NCI-H128 (cell line): ENCODE measurements around the gene FN3KRP.

Source experiments
- DNase-seq: peaks from one replicate; lab custom pipeline; 2025; ENCODE audit not compliant: unreplicated experiment; lab: John Stamatoyannopoulos, UW

Gene FN3KRP

DNA sequence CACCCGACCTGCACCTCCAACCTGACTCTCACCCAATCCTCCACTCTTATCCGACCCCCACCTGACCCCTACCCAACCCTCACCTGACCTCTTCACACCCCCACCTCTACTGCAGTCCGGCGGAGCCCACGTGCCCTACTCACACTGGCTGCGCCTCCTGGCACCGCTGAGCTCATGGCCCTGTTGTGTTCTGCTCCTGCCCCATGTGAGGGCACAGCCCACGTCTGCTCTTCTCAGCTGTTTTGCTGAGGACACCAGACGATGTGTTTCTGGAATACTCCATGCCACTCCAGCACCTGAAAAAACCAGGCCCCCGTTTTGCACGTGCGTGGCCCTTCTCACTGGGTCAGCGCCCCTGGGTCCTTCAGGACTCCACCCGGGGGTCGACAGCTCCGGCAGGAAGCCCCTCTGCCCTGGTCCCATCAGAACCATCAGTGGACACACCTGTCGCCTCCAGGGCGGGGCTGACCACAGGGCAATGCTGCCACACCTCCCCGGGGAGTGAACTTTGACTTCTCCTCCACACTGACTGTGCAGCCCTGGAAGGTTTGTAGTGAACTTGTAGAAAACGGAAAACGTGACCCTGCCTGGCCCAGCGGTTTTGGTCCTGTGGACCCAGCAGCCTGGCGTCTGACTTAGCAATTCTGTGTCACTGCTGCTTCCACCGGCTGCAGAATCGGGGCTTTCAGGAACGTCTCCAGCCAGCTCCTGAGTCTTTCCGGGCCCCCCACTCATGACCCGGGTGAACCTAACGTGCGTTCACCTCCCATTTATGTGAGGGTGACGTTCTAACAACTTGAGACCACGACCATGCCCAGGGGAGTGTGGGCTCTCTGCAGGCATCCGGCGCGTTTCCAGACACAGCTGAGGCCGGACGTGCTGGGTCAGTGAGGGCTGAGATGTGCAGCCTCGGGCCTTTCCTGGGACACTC is 12.3 kb upstream of the FN3KRP start:
- DNase-seq = no peak

DNA sequence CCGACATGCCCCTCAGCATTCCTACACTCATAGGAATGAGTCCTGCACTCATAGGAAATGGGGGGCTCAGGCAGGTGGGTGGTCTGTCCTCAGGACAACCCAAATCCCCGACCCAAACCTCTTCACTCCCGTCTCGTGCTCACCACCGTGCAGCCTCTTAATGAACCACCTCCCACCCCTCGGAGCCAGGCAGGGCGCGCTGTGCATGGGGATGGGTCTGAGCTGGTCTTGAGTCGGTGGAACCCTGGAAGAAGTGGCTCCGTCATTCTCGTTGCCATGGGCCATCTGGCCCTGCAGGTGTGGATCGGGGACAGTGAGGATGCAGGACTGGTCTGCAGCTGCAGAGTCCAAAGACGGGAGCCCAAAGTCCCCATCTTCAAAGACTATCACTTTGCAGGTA is 11.6 kb upstream of the FN3KRP start:
- no peak for DNase-seq

DNA sequence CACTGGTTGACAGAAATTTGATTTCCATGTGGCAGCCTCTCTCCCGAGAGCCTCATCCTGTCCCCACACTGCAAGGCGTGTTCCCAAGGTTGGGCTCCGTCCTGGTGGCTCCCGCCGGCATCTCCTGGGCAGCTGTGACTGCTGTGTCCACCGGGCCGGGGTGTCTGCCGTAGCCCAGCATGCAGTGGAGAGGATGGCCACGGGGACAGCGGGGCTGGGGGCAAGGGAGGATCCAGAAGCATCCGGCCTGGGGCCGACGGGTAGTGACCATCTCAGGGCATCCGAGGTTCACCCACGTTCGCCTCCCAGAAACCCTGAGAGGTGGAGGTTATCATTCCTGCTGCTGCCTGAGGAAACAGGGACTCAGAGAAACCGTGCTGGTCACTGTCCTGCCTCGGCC is 10.8 kb upstream of the FN3KRP start:
- DNase-seq = no peak

DNA sequence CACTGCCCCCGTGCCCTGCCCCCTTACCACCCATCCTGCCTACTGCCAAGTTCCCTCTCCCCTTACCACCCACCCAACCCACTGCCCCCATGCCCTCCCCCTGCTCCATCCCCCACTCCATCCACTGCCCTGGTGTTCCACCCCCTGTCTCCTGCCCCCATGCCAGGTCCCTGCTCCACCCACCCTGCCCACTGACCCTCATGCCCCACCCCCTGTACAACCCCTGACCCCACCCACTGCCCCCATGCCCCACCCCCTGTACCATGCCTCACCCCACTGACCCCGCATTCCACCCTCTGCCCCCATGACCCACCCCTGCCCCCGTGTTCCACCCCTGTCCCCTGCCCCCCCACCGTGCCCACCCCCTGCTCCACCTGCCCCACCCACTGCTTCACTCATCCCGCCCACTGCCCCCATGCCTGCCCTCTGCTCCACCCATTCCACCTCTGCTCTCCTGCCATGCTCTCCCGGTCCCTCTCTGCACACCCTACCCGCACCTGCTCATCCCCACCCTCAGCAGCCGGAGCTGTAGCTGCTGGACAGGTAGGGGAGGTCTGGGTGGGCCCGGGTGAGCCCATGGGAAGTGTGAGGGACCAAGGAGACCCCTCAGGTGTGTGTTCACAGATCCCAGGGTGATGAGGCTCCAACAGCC is 7.4 kb upstream of the FN3KRP start:
- DNase-seq = no peak

DNA sequence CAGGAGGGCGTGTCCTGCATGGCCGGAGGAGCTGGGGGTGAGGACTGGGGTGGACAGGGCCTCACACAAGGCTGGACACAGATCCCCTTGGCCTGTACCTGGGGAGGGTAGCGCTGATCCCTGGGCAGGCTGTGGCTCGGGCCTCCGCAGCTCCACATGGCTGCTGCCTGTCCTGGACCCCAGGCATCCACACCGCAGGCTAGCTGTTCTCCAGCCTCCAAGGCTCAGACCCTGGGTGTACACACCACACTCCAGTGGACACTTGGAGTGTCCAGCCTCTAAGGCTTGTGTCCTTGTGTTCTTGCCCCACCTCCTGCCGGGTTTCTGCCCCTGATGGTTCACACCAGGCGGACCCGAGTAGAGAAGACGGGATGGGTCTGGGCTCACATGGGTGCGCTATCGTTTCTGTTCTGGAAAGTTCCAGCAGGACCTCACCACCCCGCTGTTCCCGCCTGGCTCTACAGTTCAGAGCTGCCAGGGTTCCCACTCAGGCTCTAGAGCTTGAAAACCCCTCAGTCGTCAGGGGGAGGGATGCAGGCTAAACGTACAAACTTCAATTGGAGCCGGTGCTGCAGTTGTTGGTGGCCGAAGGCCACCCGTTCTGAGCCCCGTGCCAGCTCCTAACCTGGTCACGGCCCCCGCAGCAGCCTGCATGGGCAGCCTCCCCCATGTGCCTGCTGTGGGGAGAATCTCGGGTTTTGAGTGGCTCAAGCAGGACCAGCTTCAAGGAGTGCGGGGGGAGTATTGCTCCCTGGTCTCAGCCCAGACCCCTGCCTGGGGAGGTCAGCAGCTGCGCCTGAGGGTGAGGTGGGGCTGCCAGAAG is 6.6 kb upstream of the FN3KRP start:
- DNase-seq = no peak

DNA sequence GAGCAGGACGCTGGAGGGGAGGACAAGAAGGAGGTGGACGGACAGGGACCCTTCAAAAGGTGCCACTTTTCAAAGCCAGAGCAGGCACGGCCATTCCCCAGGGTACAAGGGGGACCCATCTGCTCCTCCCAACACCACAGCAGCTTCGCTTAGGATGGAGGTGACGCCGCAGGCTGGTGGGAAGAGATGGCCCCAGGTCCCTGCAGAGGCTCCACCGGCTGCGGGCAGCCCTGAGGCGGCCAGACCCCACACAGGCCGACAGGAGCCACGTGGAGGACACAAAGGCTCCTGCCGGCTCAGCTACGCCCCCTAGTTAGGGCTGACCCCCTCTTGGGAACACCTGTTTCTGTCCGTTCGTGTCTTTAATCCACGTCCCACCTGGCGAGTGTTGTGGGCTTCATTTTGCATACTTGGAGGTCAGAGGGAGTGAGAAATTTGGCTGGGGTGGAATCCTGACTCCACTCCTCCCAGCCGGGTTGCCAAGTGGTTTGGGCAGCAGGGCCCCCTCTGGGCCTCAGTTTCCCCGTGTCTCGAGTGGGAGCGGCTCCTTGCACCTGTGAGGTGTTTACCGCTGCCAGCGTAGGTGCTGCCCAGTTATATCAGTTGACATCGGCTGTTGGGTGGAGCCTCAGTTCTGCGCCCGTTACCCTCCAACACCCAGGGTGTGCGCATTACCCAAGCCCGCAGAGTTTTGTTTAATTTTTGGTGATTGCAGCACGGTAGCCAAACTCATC is 5.8 kb upstream of the FN3KRP start:
- no peak for DNase-seq

DNA sequence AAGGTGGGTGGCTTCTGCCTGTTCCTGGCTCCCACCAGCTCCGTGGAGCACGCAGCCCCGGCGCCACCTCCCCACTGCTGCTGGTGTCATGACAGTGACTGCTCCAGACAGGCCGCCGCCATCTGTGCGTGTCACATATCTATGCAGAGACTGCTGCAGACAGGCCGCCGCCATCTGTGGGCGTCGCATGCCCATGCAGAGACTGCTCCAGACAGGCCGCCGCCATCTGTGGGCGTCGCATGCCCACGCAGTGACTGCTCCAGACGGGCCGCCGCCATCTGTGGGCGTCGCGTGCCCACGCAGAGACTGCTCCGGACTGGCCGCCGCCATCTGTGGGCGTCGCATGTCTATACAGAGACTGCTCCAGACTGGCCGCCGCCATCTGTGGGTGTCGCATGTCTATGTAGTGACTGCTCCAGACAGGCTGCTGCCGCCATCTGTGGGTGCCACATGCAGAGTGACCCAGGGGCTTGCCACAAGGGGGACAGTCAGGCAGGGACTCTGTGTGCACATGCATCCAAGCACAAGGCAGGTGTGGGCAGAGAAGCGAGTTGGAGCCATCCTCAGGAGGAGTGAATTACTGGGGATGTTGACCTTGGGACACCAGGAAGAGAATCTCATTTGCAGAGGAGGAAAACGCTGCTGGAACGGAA is 3.3 kb upstream of the FN3KRP start:
- DNase-seq = no peak

DNA sequence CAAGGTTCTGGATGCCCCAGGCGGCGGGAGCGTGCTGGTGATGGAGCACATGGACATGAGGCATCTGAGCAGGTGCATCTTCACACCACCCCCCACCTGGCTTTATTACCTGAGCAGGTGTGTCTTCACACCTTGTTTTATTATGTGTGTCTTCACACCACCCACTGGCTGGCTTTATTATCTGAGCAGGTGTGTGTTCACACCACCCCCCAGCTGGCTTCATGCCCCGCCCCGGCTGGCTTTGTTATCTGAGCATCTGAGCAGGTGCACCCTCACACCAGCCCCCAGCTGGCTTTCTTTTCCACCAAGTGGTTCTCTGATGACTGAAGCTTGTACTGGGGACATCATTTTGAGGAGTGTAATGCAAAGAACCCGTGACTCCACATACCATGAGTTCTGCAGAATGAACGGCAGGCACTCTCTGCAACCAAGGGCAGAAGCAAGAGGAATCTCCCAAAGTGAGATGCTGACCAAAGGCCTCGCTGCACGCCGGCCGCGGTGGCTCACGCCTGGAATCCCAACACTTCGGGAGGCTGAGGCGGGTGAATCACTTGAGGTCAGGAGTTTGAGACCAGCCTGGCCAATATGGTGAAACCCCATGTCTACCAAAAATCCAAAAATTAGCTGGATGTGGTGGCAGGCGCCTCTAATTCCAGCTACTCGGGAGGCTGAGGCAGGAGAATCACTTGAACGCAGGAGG is 2.6 kb downstream of the FN3KRP start:
- no peak for DNase-seq

DNA sequence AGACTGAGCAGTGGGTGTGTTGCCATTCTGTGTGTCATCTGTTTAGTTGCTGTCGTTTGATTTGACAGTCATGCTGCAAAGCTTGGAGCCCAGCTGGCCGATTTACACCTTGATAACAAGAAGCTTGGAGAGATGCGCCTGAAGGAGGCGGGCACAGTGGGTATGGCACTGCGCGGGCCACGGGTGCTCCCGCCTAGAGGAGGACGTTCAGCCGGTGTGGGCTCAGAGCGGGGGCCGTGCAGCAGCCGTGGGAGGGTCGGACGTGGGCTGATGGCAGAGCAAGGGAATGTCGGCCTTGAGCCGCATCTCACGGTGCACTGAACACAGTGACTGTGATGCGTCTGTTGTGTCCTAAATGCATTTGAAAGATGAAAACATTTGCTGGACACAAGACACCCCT is 3.7 kb downstream of the FN3KRP start:
- no peak for DNase-seq

DNA sequence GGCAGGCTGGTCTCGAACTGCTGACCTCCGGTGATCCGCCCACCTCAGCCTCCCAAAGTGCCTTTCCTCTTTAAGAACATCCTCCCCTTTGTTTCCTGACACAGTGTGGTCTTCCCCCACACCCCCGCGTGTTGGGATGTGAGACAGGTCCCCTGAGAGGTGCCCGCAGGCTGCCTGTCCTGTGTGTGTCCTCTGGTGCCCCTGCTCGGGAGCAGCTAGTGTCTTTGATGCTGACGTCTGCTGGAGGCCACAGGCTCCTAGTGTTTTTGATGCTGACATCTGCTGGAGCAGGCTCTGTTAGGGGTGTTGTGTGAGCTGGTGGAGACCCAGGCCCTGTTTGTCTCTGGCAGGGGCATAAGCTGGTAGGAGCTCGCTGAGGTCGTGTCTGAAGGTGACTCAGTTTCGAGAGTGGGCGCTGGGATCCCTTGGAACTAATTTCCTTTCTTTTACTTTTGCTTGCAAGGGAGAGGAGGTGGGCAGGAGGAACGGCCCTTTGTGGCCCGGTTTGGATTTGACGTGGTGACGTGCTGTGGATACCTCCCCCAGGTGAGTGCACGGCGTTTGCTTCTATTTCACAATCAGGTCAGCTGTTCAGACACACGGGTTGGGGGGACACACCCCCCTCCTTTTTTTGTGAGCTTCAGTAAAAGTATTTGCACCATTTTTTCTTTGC is 6.0 kb downstream of the FN3KRP start:
- no peak for DNase-seq

DNA sequence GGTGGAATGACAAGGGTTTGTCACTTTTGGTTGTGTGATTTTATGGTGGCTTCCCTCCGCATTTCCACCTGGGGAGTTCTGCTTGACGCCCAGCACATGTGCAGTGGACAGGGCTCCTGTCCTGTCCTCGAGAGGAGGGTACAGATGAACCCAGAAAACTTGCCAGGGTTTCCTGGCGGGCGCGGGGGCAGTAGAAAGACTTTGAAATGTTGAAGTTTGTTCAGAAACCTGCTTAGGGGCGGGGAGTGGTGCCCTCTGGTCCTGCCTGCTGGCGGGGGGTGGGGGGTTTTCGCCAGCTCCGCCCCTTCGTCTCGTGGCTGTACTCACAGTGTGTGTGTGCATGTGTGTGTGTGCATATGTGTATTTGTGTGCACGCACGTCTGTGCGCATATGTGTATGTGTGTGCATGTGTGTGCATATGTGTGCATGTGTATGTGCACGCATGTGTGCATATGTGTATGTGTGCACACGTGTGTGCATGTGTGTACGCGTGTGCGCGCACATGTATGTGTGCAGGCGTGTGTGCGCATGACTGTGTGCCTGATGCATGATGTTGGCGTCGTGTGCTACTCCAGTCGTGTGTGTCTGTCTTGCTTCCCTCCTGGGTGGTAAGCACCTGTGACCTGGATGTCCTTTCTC is 6.8 kb downstream of the FN3KRP start:
- DNase-seq = no peak

DNA sequence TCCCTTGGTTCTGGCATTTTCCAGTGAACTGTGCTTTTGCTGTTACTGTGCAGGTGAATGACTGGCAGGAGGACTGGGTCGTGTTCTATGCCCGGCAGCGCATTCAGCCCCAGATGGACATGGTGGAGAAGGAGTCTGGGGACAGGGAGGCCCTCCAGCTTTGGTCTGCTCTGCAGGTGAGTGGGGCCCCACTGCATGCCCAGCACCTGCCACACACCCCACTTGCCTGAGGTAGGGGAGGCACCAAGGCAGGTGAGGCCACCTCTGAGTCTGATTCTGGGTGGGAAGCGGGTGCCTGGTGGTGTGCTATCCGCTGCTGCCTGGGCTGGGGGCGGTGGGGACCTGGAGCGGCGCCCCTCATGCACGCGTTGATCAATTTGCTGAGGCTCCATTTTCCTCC is 9.9 kb downstream of the FN3KRP start:
- DNase-seq = no peak

DNA sequence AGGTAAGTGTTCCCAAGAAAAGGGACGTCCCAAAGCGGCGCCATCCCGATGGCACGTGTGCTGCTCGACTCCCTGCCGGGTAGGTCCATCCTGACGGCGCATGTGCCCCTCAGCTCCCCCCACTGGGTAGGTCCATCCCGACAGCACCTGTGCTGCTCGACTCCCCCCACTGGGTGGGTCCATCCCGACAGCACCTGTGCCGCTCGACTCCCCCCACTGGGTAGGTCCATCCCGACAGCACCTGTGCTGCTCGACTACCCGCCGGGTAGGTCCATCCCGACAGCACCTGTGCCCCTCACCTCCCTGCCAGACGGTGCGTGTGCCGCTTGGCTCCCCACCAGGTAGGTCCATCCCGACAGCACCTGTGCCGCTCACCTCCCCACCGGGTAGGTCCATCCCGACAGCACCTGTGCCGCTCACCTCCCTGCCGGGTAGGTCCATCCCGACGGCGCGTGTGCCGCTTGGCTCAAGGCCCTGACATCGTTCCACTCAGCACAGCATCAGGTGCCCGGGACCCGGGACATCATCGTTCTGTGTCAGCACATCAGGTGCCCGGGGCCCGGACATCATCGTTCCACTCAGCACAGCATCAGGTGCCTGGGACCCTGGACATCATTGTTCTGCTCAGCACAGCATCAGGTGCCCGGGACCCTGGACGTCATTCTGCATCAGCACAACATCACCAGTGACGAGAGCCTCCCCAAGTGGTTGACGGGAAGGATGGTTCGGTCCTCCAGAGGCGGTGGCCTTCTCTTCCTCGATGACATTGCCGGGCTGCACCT is 13.2 kb downstream of the FN3KRP start:
- no peak for DNase-seq

DNA sequence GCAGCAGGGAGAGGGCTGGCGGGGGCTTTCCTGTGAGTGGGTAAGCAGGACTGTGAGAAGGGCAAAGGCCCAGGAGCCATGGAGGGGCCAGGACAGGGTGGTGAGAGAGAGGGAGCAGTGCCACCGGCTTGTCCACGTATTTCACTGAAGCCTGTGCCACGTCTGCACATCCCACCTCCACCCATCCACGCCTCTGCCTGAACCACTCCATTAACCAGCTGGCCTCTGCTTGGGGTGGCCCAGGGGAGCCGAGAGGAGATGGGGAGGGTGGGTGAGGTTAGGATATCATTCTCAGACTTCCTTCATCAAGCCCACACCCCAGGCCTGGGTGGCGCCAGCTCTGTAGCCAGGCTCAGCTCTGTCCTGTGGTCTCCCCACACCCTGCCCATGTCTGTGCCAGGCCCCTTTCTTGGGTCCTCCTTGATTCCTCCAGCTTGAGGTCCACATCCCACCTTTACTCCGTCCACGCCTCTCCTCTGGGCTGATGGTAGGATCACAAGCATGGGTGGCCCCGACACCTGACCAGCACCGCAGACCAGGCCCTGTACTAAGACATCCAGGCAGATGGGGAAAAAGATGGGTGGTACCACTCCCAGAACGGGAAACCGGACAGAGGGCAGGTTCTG is 15.7 kb downstream of the FN3KRP start:
- DNase-seq = no peak

DNA sequence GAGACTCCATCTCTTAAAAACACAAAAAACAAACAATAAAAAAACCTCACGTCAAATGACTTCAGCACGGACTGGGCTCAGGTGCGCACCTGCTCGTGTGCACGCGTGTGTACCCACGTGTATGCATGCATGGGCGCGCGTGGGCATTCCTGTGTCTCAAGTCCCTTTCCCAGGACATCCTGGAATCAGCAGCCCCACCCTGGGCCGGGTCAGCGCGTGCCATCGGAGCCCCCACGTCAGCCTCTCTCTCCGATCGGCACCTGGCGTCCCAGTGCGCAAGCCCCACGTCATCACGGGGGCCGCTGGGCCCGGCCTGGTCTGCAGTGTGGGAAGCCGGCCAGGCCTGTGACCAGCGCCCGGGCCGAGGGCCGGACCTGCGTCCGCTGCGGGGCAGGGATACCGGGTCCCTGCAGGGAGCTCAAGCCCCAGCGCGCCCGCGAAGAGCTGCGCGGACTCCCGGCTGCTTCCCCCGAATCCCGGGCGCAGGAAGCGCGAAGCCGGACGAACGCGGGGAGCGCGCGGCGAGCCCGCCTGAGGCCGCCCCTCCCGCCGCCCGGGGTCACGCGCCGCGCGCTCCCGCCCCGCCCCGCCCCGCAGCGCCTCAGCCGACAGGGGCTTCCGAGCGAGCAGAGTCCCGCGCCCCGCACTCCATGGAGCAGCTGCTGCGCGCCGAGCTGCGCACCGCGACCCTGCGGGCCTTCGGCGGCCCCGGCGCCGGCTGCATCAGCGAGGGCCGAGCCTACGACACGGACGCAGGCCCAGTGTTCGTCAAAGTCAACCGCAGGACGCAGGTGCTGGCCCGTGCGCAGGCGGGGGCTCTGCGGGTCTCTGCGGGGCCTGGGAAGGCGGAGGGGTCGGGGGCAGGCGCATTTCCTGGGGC is 18.7 kb downstream of the FN3KRP start, which contains the start of gene FN3K:
Gene FN3K (plus strand): TSS at position 629 of the 880 bp plus-strand sequence. CDS start 22 bp downstream, at position 651.
- no peak for DNase-seq

DNA sequence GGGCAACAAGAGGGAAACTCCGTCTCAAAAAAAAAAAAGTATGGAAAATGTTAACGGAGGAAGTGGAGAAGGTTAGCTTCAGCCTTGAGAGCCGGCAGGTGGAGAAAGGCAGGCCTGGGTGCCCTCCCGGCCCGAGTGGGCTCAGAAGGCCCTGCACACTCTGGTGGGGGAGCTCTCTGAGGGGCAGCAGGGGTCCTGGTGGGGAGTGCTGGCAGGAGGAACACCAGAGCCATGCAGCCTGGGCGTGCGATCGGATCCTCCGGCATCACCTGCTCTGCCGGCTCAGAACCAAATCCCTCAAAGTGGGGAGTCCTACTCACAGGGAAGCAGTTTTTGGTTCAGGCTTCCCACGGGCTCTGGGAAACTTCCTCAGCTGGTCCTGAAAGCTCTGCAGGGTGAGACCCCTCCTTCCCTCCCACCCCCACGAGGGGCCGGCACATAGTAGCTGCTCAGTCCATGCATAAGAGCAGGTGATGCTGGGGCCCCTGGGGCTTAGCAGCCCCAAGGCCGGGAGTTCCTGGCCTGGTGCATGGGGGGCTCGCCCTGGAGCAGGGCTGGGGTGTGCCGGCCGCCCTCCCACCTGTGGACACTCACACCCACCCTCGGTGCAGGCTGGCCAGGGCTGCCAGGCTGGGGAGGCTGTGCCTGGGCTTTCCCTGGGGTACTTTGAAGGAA is 20.1 kb downstream of the FN3KRP start:
- no peak for DNase-seq
